GM23338 (cell line): ENCODE data around the gene CLEC7A.

Experiments
- EZH2 ChIP-seq: fragments of 200-600 bp; sonication (generic); IDR thresholded peaks from one replicate; pipeline ENCODE4 v1.8.0; 2017; ENCODE audit warnings: antibody characterized with exemption, mild to moderate bottlenecking, low read depth; ENCODE audit not compliant: unreplicated experiment
- EZH2phosphoT487 ChIP-seq: fragments of 200-600 bp; sonication (generic); IDR thresholded peaks from one replicate; pipeline ENCODE4 v1.8.1; 2018; ENCODE audit warnings: antibody characterized with exemption; ENCODE audit not compliant: unreplicated experiment

GRCh38 chr12:10174986-10175614 is 45.1 kb upstream of the CLEC7A start:
- TF ChIP-seq EZH2phosphoT487, result no peak
- TF ChIP-seq EZH2, result no peak
